ENCODE data around the gene TLN1. TPM values are rescaled to one million over a fixed set of nuclear protein-coding genes. Genes with fewer than 3 reads are reported as not detected.

The TLN1 gene
- total and polyA plus RNA-seq, 2 of the 8 experiments (the other 6 are each of a cell fraction or from before 2014, with no cell fraction given) = 28.1 to 90.1 TPM

- TF ChIP-seq MAX (IDR thresholded peaks at IDR 0.05) (peak; percentile 98), TEAD4 (IDR thresholded peaks at IDR 0.05; ENCODE audit: low read depth, low read length) (no peak), CHD2 (IDR thresholded peaks at IDR 0.05; ENCODE audit: low read length) (no peak), RFX5 (IDR thresholded peaks at IDR 0.05; ENCODE audit: borderline replicate concordance, low read depth, low read length) (no peak), FOSL1 (IDR thresholded peaks at IDR 0.05; ENCODE audit: insufficient read depth, low read depth, low read length) (no peak), SIN3A (conservative IDR thresholded peaks at IDR 0.05 in 1 of 2, IDR thresholded peaks at IDR 0.05 in 1 of 2; ENCODE audit: low read depth in 1 of 2, low read length in 2 of 2) (0 out of 4 replicates have a peak, but pooled peaks of 1 of the 2 experiments have one; percentile 8), EGR1 (IDR thresholded peaks at IDR 0.05; ENCODE audit: borderline replicate concordance, low read depth, low read length) (no peak), CBX5 (IDR thresholded peaks at IDR 0.05; ENCODE audit: low read depth, low read length) (no peak), ZNF274 (IDR thresholded peaks at IDR 0.05; ENCODE audit: borderline replicate concordance, extremely low read depth, low read length) (no peak), PHF8 (conservative IDR thresholded peaks at IDR 0.05; ENCODE audit: low read depth, low read length) (peak; percentile 43; the same call in 1 of the 2 replicates), SRF (IDR thresholded peaks at IDR 0.05; ENCODE audit: low read depth, low read length) (no peak), POU5F1 (IDR thresholded peaks at IDR 0.05; ENCODE audit: low read depth, low read length) (no peak), HDAC2 (IDR thresholded peaks at IDR 0.05; ENCODE audit: borderline replicate concordance in 1 of 2, low read depth in 2 of 2, low read length in 2 of 2) (0 out of 4 replicates have a peak, but pooled peaks of 1 of the 2 experiments have one; percentile 42), SIRT6 (IDR thresholded peaks at IDR 0.05; ENCODE audit: low read length) (no peak), NANOG (IDR thresholded peaks at IDR 0.05; ENCODE audit: insufficient read depth, low read depth, low read length, poor library complexity, severe bottlenecking) (no peak), SP2 (IDR thresholded peaks at IDR 0.05; ENCODE audit: low read length) (no peak), POLR2A (IDR thresholded peaks at IDR 0.05; ENCODE audit: control extremely low read depth in 1 of 2, low read depth in 2 of 2, low read length in 2 of 2) (peak; percentile 43 to 55; a peak in 2 of 3 replicates), CTCF (IDR thresholded peaks at IDR 0.05; ENCODE audit: control extremely low read depth in 1 of 3, insufficient read depth in 1 of 3, low read depth in 1 of 3, low read length in 3 of 3) (no peak), KDM1A (IDR thresholded peaks at IDR 0.05; ENCODE audit: borderline replicate concordance, low read length) (no peak), TBP (IDR thresholded peaks at IDR 0.05; ENCODE audit: low read depth, low read length) (peak; percentile 73), JUN (IDR thresholded peaks at IDR 0.05; ENCODE audit: low read depth, low read length) (no peak), CEBPB (IDR thresholded peaks at IDR 0.05; ENCODE audit: low read depth, low read length) (no peak), YY1 (IDR thresholded peaks at IDR 0.05; ENCODE audit: low read depth, low read length) (peak; percentile 71; the same call in 1 of the 2 replicates)
These were observed 56.1 kb downstream of the TLN1 start (continued) for GRCh38 chr9:35675732-35676392.
